Thyroid gland (tissue), 4 donors: Measurements from ENCODE around the gene LRIT2. TPM values are rescaled to one million over a fixed set of nuclear protein-coding genes. Genes with fewer than 3 reads are reported as not detected.

Source experiments
- DNase-seq, 2 donors: peaks; one replicate each; pipeline ENCODE4 v3.0.0-alpha.2; 2019
- H3K27ac ChIP-seq, 3 donors: fragments of 200-600 bp; sonication (generic); 1 replicate in 2 of 3; 2 replicates in 1 of 3; pipeline ENCODE4 v1.5.1; 2016 to 2019; ENCODE audit warnings: mild to moderate bottlenecking in 1 of 3, moderate library complexity in 1 of 3
- H3K27me3 ChIP-seq: fragments of 200-600 bp; sonication (generic); one replicate; pipeline ENCODE4 v1.5.1; 2019
- H3K36me3 ChIP-seq, 2 donors: fragments of 200-600 bp; sonication (generic); one replicate each; pipeline ENCODE4 v1.5.1; 2016 to 2019
- H3K4me1 ChIP-seq, 2 donors: fragments of 200-600 bp; sonication (generic); one replicate each; pipeline ENCODE4 v1.5.1; 2017 to 2019
- H3K4me3 ChIP-seq, 3 donors: fragments of 200-600 bp; sonication (generic); replicated peaks in 1 of 3; 1 replicate in 2 of 3; 2 replicates in 1 of 3; pipeline ENCODE4 v1.5.1; 2016; ENCODE audit warnings: mild to moderate bottlenecking in 1 of 3
- H3K9me3 ChIP-seq: fragments of 200-600 bp; sonication (generic); one replicate; pipeline ENCODE4 v1.5.1; 2017
- POLR2A ChIP-seq, 2 donors: fragments of 450-650 bp; IDR thresholded peaks; one replicate each; pipeline ENCODE4 v1.6.1; 2017; ENCODE audit warnings: antibody characterized with exemption in 2 of 2, mild to moderate bottlenecking in 2 of 2, moderate library complexity in 1 of 2
- WGBS, 2 donors: methylation state at CpG; one replicate each; pipeline ENCODE4 v1.1.5; 2017; 5-methylcytosine and 5-hydroxymethylcytosine counted together
- intact Hi-C: fragments of 100-400 bp; cut with DNase I; formaldehyde crosslinking; loops from one replicate; pipeline ENCODE4 v1.15.1; 2023
- total RNA-seq, 4 donors: library from RNA; depleted of rRNA; stranded (reverse); fragments of >200 nt; gene quantifications; one replicate each; pipeline ENCODE4 v1.2.3, GENCODE V29; 2016
- TF ChIP-seq, protein P1 (sequence below), 6 experiments: fragments of 200-600 bp in 3 of 6; fragments of 450-650 bp in 3 of 6; sonication (generic) in 3 of 6; IDR thresholded peaks; one replicate each; pipeline ENCODE4 v1.5.1; 2016 to 2019; ENCODE audit warnings: antibody characterized with exemption in 6 of 6, mild to moderate bottlenecking in 2 of 6, inconsistent platforms in 1 of 6, moderate library complexity in 1 of 6

Gene LRIT2
- total RNA-seq, 4 donors from 2014 or later: not detected

DNA sequence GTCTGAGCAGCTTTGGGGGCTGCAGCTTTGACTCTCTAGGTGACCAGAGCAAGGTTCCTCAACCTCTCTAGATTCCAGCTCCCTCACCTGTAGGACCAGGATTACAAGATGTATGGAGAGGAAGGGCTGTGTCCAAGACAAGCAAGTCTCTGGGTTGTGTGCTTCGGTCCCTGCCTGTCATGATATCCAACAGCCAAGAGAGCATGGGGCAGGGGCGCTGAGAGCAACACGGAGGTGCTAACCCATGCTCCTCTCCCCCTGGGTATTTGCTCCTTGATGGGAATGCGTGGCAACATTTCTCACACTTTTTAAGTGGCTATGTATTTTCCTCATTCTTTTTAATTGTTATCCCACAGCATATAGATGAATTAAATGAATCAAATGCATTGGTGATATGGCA is 20.7 kb downstream of the LRIT2 start:
- no peak overlapping the region for H3K27ac ChIP-seq
- no peaks in the 10 kb centered on the region for H3K36me3 ChIP-seq
- no peak for DNase-seq
- H3K4me1 ChIP-seq: no peaks in the 10 kb centered on the region
- WGBS, 2 donors: 80 to 89% methylated on average over 4 of the region's 4 CpGs
- H3K27me3 ChIP-seq: no peaks in the 10 kb centered on the region
- no peaks in the 10 kb centered on the region for H3K9me3 ChIP-seq
- intact Hi-C loops: loop anchor here (5.0 kb wide), 1 partner anchor 57 kb away; no protein-coding TSS in a partner anchor
- TF ChIP-seq, protein P1, sequence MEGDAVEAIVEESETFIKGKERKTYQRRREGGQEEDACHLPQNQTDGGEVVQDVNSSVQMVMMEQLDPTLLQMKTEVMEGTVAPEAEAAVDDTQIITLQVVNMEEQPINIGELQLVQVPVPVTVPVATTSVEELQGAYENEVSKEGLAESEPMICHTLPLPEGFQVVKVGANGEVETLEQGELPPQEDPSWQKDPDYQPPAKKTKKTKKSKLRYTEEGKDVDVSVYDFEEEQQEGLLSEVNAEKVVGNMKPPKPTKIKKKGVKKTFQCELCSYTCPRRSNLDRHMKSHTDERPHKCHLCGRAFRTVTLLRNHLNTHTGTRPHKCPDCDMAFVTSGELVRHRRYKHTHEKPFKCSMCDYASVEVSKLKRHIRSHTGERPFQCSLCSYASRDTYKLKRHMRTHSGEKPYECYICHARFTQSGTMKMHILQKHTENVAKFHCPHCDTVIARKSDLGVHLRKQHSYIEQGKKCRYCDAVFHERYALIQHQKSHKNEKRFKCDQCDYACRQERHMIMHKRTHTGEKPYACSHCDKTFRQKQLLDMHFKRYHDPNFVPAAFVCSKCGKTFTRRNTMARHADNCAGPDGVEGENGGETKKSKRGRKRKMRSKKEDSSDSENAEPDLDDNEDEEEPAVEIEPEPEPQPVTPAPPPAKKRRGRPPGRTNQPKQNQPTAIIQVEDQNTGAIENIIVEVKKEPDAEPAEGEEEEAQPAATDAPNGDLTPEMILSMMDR (IDR thresholded peaks at IDR 0.05): no peak
- no peak for TF ChIP-seq POLR2A (IDR thresholded peaks at IDR 0.05)
- no peak overlapping the region for H3K4me3 ChIP-seq

DNA sequence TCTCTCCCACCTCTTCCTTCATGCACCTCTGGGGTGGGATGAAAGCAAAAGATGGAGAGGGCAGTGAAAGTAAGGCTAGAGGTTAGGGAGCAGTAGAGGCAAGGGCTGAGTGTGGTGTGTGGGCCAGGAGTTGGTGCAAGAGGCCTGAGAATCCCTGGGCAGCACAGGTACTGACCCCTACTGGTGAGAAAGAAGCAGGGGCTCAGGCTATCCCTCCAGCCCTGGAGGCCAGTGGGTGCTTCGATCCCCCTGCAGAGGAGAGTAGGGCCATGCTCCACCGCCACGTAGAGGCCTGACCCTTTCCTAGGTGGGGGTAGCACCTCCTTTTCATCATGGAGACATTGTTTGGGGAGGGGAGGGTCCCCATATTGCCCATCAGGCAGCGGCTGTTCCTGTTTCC is 21.2 kb downstream of the LRIT2 start:
- Histone ChIP-seq H3K36me3 (no peaks in the 10 kb centered on the region), H3K4me3 (no peak overlapping the region), H3K9me3 (no peaks in the 10 kb centered on the region), H3K4me1 (no peaks in the 10 kb centered on the region), H3K27me3 (no peaks in the 10 kb centered on the region), H3K27ac (no peak overlapping the region)
- 81 to 84% methylated on average over 4 of the region's 4 CpGs for WGBS, 2 donors
- intact Hi-C loops: no loop called here
- no peak for DNase-seq
- no peak for TF ChIP-seq POLR2A (IDR thresholded peaks at IDR 0.05)
- TF ChIP-seq, protein P1 (IDR thresholded peaks at IDR 0.05): peak in 1 of 6 experiments; percentile 15

DNA sequence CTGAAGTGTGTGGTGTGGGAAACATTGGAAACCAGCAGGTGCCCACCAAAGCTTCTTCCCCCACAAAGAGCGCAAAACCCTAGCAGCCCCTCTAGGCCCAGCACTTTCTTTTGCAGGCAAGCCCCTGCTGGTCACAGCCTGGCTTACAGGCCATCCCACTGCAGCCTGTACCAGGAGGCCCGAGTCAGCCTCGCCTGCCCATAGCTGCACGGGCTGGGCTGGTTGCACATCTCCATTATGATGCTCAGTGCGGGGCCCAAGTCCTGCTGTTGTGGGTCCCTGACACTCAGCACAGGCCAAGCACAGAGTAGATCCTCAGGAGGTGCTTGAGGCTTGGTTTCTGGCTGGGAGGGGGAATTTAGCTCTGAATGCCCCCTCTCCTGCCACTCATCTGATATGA is 23.0 kb downstream of the LRIT2 start:
- Histone ChIP-seq H3K27ac (no peak overlapping the region), H3K36me3 (no peaks in the 10 kb centered on the region), H3K4me3 (no peak overlapping the region), H3K9me3 (no peaks in the 10 kb centered on the region), H3K4me1 (no peaks in the 10 kb centered on the region), H3K27me3 (no peaks in the 10 kb centered on the region)
- TF ChIP-seq POLR2A (IDR thresholded peaks at IDR 0.05): no peak
- TF ChIP-seq, protein P1 (IDR thresholded peaks at IDR 0.05): no peak
- 81 to 100% methylated on average over 1 to 5 of the region's 5 CpGs for WGBS, 2 donors
- DNase-seq: no peak
- intact Hi-C loops: no loop called here

DNA sequence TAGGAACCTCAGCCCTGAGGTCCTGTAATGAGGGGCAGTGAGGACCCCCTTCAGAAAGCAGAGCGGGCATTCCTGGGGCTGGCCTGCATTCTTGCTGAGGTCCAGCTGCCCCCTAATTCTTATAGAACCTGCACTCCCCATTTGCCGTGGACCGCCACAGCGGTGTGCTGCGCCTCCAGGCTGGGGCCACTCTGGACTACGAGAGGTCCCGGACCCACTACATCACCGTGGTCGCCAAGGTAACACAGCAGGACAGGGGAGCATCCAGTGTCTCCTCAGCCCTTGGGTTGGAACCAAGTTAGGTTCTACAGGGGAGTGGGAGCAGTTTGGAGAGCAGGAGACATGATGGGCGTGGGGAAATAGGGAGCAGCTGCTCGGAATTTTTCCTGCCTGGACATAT is 23.7 kb downstream of the LRIT2 start:
- Histone ChIP-seq H3K4me1 (peaks cover 0 to 6% of the 10 kb centered on the region in 2 donors), H3K27ac (no peak overlapping the region), H3K27me3 (no peaks in the 10 kb centered on the region), H3K36me3 (no peaks in the 10 kb centered on the region), H3K4me3 (no peak overlapping the region), H3K9me3 (no peaks in the 10 kb centered on the region)
- no peak for TF ChIP-seq POLR2A (IDR thresholded peaks at IDR 0.05)
- TF ChIP-seq, protein P1 (IDR thresholded peaks at IDR 0.05): no peak
- no peak for DNase-seq
- 84 to 93% methylated on average over 9 to 11 of the region's 11 CpGs for WGBS, 2 donors
- intact Hi-C loops: no loop called here

DNA sequence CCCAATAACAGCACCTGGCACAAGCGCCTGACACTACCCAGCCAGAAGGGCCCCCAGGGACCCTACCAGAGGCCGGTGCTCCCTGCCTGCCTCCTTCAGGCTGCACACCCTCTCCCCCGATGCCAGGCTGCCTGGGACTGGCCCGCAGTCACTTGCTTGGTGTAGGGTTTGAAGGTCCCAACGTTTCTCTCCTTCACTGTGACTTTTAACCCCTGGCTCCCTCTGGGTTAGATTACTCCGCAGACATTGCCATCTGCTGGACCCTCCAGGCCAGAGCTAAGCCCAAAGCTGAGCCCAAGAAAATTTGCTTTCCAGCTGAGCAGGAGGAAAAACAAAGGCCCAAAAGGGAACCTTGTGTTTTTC is 24.1 kb downstream of the LRIT2 start:
- DNase-seq: no peak
- Histone ChIP-seq H3K4me3 (no peak overlapping the region), H3K27me3 (no peaks in the 10 kb centered on the region), H3K27ac (no peak overlapping the region), H3K36me3 (no peaks in the 10 kb centered on the region), H3K4me1 (peaks cover 0 to 10% of the 10 kb centered on the region in 2 donors), H3K9me3 (no peaks in the 10 kb centered on the region)
- TF ChIP-seq, protein P1 (IDR thresholded peaks at IDR 0.05): no peak
- TF ChIP-seq POLR2A (IDR thresholded peaks at IDR 0.05): no peak
- WGBS, 2 donors: 52 to 66% methylated on average over 3 to 6 of the region's 6 CpGs
- intact Hi-C loops: no loop called here
